HCT116 (cell line): ENCODE results near the gene UBE2L5. TPM values are rescaled to one million over a fixed set of nuclear protein-coding genes. Genes with fewer than 3 reads are reported as not detected.

Experiments used
- ATAC-seq: fragments of 200-7000 bp; cut with Tn5 transposase; 2 replicates; pipeline ENCODE4 v1.9.1; 2020; ENCODE audit warnings: mild to moderate bottlenecking, moderate library complexity
- BruUV-seq: library from RNA; stranded (reverse); fragments of 400-500 nt; replicated peaks from 2 replicates; lab custom pipeline; 2021; lab: Mats Ljungman, UMichigan
- CTCF ChIA-PET: fragments of 300-600 bp; sonication (Branson Sonifier 250); formaldehyde crosslinking; loops from one replicate; lab custom pipeline; 2021; ENCODE audit warnings: antibody characterized with exemption; lab: Charles Lee
- POLR2A ChIA-PET: fragments of 300-600, 350-600 bp; sonication (Branson Sonifier 250); formaldehyde crosslinking; loops from one replicate; lab custom pipeline; 2021; ENCODE audit warnings: antibody characterized with exemption; lab: Charles Lee
- RAD21 ChIA-PET, 2 experiments: fragments of 300-600 bp; sonication (Branson Sonifier 250); formaldehyde crosslinking; loops; one replicate each; lab custom pipeline; 2023; ENCODE audit warnings: low total read pairs in 2 of 2; ENCODE audit not compliant: uncharacterized antibody in 2 of 2, unreplicated experiment in 2 of 2, low non-redundant PET in 1 of 2; lab: Charles Lee
- DNase-seq: peaks from one replicate; pipeline ENCODE4 v3.0.0-alpha.2; 2010; ENCODE audit warnings: low read depth, low spot score
- H2AFZ ChIP-seq: fragments of 200-600 bp; shearing (Covaris generic), sonication (generic); 2 replicates; pipeline ENCODE4 v1.6.1; 2017; ENCODE audit warnings: low read depth, mixed run types, mixed read lengths, antibody characterized with exemption, low read length; ENCODE audit not compliant: poor library complexity, severe bottlenecking
- H3K27ac ChIP-seq: 2 replicates; pipeline ENCODE4 v1.5.1; 2012; ENCODE audit warnings: low read depth, low read length
- H3K27me3 ChIP-seq: fragments of 200-600 bp; sonication (generic); 2 replicates; pipeline ENCODE4 v1.6.1; 2016; ENCODE audit warnings: mixed run types, low read length, mixed read lengths; ENCODE audit not compliant: insufficient read depth
- H3K36me3 ChIP-seq, 2 experiments: fragments of 200-500 bp in 1 of 2; fragments of 200-600 bp in 1 of 2; sonication (Bioruptor generic) in 1 of 2; sonication (generic) in 1 of 2; 2 replicates each; pipeline versions ENCODE4 v1.5.1 to v1.6.1; 2014 to 2016; ENCODE audit warnings: low read length in 2 of 2, inconsistent platforms in 1 of 2, mixed read lengths in 1 of 2, mixed run types in 1 of 2; ENCODE audit not compliant: insufficient read depth in 2 of 2, control insufficient read depth in 1 of 2
- H3K4me1 ChIP-seq, 2 experiments: fragments of 200-600 bp in 1 of 2; sonication (generic) in 1 of 2; 2 replicates each; pipeline versions ENCODE4 v1.5.1 to v1.6.1; 2012 to 2017; ENCODE audit warnings: low read length in 2 of 2, inconsistent platforms in 1 of 2, mild to moderate bottlenecking in 1 of 2, mixed read lengths in 1 of 2, mixed run types in 1 of 2, moderate library complexity in 1 of 2; ENCODE audit not compliant: insufficient read depth in 2 of 2, control insufficient read depth in 1 of 2
- H3K4me2 ChIP-seq: fragments of 200-600 bp; sonication (generic); 2 replicates; pipeline ENCODE4 v1.6.1; 2017; ENCODE audit warnings: mixed run types, low read length, mixed read lengths
- H3K4me3 ChIP-seq, 2 experiments: fragments of 200-600 bp in 1 of 2; sonication (generic) in 1 of 2; replicated peaks in 1 of 2; 2 replicates each; pipeline ENCODE4 v1.5.1; 2011 to 2016; ENCODE audit warnings: low read length in 2 of 2, control low read depth in 1 of 2, low read depth in 1 of 2, mild to moderate bottlenecking in 1 of 2, mixed read lengths in 1 of 2, mixed run types in 1 of 2
- H3K79me2 ChIP-seq: fragments of 200-600 bp; sonication (generic); 2 replicates; pipeline ENCODE4 v1.6.1; 2017; ENCODE audit warnings: mild to moderate bottlenecking, mixed run types, low read length, moderate library complexity, mixed read lengths; ENCODE audit not compliant: insufficient read depth
- H3K9ac ChIP-seq: fragments of 200-600 bp; sonication (generic); 2 replicates; pipeline ENCODE4 v1.6.1; 2016; ENCODE audit warnings: low read length, mixed read lengths
- H3K9me2 ChIP-seq: fragments of 200-600 bp; sonication (generic), shearing (Covaris generic); 2 replicates; pipeline ENCODE4 v1.6.1; 2017; ENCODE audit warnings: mixed run types, mild to moderate bottlenecking, moderate library complexity; ENCODE audit not compliant: insufficient read depth
- H3K9me3 ChIP-seq, 2 experiments: fragments of 200-500 bp in 1 of 2; fragments of 200-600 bp in 1 of 2; sonication (Bioruptor generic) in 1 of 2; sonication (generic) in 1 of 2; 2 replicates each; pipeline ENCODE4 v1.6.1; 2014 to 2017; ENCODE audit warnings: low read length in 2 of 2, mixed read lengths in 2 of 2, inconsistent platforms in 1 of 2, low read depth in 1 of 2, mild to moderate bottlenecking in 1 of 2, mixed run types in 1 of 2, moderate library complexity in 1 of 2; ENCODE audit not compliant: control insufficient read depth in 1 of 2, insufficient read depth in 1 of 2
- H4K20me1 ChIP-seq: fragments of 200-600 bp; sonication (generic), shearing (Covaris generic); 2 replicates; pipeline ENCODE4 v1.6.1; 2017; ENCODE audit warnings: mixed run types, mild to moderate bottlenecking, moderate library complexity; ENCODE audit not compliant: insufficient read depth
- CBX3 ChIP-seq: IDR thresholded peaks from 2 replicates; pipeline ENCODE4 v1.6.1; 2012; ENCODE audit warnings: low read depth
- CEBPB ChIP-seq: IDR thresholded peaks from 2 replicates; pipeline ENCODE4 v1.6.1; 2012; ENCODE audit warnings: low read depth
- EGR1 ChIP-seq: IDR thresholded peaks from 2 replicates; pipeline ENCODE4 v1.6.1; 2012; ENCODE audit warnings: low read depth
- EZH2 ChIP-seq: fragments of 200-600 bp; sonication (generic); IDR thresholded peaks from 2 replicates; pipeline ENCODE4 v1.6.1; 2017; ENCODE audit warnings: antibody characterized with exemption, mixed run types
- POLR2AphosphoS5 ChIP-seq: IDR thresholded peaks from 2 replicates; pipeline ENCODE4 v1.6.1; 2011; ENCODE audit warnings: mild to moderate bottlenecking, low read depth, low read length, moderate library complexity
- SIN3A ChIP-seq: IDR thresholded peaks from 2 replicates; pipeline ENCODE4 v1.6.1; 2012; ENCODE audit warnings: low read depth
- YY1 ChIP-seq: IDR thresholded peaks from 2 replicates; pipeline ENCODE4 v1.6.1; 2011; ENCODE audit warnings: low read length, low read depth, moderate library complexity, mild to moderate bottlenecking; ENCODE audit not compliant: insufficient replicate concordance; ENCODE audit errors: extremely low read depth
- ZFX ChIP-seq: fragments of 450-650 bp; IDR thresholded peaks from 2 replicates; pipeline ENCODE4 v1.6.1; 2017
- intact Hi-C: fragments of 100-400 bp; cut with micrococcal nuclease; formaldehyde crosslinking; loops from 2 replicates; pipeline ENCODE4 v1.10.0; 2022
- total RNA-seq: library from RNA; stranded (reverse); gene quantifications from one replicate; pipeline ENCODE4 v1.2.1, GENCODE V29; 2021; ENCODE audit not compliant: unreplicated experiment
- TF ChIP-seq, protein P1 (sequence below): IDR thresholded peaks from 2 replicates; pipeline ENCODE4 v1.6.1; 2012
- TF ChIP-seq, protein P2 (sequence below), 3 experiments: fragments of 200-600 bp in 1 of 3; sonication (generic) in 1 of 3; IDR thresholded peaks in 2 of 3; conservative IDR thresholded peaks in 1 of 3; 2 replicates each; pipeline ENCODE4 v1.5.1; 2012 to 2017; ENCODE audit warnings: low read depth in 2 of 3, low read length in 2 of 3, antibody characterized with exemption in 1 of 3, borderline replicate concordance in 1 of 3, control low read depth in 1 of 3, mild to moderate bottlenecking in 1 of 3, mixed read lengths in 1 of 3, mixed run types in 1 of 3, moderate library complexity in 1 of 3; ENCODE audit not compliant: insufficient read depth in 1 of 3

Gene UBE2L5
- total RNA-seq, 1 experiment from 2014 or later = 0.15 TPM

DNA sequence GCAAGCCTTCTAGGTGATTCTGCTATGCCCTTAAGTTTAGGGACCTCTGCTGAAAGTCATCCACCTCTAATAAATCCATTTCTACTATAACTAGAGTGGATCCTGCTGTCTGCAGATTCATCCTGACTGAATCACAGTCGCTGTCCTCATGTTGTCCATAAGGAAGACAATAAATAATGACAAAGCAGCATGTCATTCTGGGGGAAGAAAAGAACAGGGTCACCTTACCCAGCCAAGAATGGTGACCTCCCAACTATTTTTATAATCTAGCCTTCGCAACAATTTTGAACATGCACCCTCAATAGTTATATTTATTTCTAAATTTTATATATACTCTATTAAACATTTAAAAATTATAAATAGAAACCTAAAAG, 45.0 kb upstream of the UBE2L5 start:
- no TSS peak for BruUV-seq
- Histone ChIP-seq H3K4me1 (peaks cover 0 to 8% of the 10 kb centered on the region in 2 experiments; a peak in 3 of 4 replicates), H4K20me1 (no peaks in the 10 kb centered on the region), H3K4me2 (peak overlapping the region; percentile 20; the same call in 1 of the 2 replicates), H3K27ac (no peak overlapping the region)
- TF ChIP-seq POLR2AphosphoS5 (no peak), CEBPB (no peak), CBX3 (no peak), YY1 (no peak), SIN3A (no peak), EGR1 (no peak), EZH2 (no peak), ZFX (no peak)
- TF ChIP-seq, protein P1, sequence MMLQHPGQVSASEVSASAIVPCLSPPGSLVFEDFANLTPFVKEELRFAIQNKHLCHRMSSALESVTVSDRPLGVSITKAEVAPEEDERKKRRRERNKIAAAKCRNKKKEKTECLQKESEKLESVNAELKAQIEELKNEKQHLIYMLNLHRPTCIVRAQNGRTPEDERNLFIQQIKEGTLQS = no peak
- TF ChIP-seq, protein P2, sequence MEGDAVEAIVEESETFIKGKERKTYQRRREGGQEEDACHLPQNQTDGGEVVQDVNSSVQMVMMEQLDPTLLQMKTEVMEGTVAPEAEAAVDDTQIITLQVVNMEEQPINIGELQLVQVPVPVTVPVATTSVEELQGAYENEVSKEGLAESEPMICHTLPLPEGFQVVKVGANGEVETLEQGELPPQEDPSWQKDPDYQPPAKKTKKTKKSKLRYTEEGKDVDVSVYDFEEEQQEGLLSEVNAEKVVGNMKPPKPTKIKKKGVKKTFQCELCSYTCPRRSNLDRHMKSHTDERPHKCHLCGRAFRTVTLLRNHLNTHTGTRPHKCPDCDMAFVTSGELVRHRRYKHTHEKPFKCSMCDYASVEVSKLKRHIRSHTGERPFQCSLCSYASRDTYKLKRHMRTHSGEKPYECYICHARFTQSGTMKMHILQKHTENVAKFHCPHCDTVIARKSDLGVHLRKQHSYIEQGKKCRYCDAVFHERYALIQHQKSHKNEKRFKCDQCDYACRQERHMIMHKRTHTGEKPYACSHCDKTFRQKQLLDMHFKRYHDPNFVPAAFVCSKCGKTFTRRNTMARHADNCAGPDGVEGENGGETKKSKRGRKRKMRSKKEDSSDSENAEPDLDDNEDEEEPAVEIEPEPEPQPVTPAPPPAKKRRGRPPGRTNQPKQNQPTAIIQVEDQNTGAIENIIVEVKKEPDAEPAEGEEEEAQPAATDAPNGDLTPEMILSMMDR (IDR thresholded peaks at IDR 0.05 in 2 of 3, conservative IDR thresholded peaks at IDR 0.05 in 1 of 3; ENCODE audit: borderline replicate concordance in 1 of 3, insufficient read depth in 1 of 3, low read depth in 2 of 3, low read length in 2 of 3) = no peak
- TF ChIP-seq, all 23 proteins: peak for 0
- CTCF ChIA-PET = no interaction called here
- H3K4me3 ChIP-seq = no peak overlapping the region
- intact Hi-C loops = no loop called here
- no peaks in the 10 kb centered on the region for H3K9me3 ChIP-seq
- RAD21 ChIA-PET = no interaction called here
- H3K79me2 ChIP-seq = no peaks in the 10 kb centered on the region
- ATAC-seq = 0 out of 2 replicates have a peak, but pooled peaks have one; percentile 20
- H3K27me3 ChIP-seq = no peaks in the 10 kb centered on the region
- H3K9ac ChIP-seq = no peak overlapping the region
- POLR2A ChIA-PET = no interaction called here
- H2AFZ ChIP-seq = no peak overlapping the region
- no peaks in the 10 kb centered on the region for H3K36me3 ChIP-seq
- no peaks in the 10 kb centered on the region for H3K9me2 ChIP-seq
- DNase-seq = no peak
